Measurements from ENCODE around the gene KIF9. TPM values are rescaled to one million over a fixed set of nuclear protein-coding genes. Genes with fewer than 3 reads are reported as not detected.
A peak's percentile ranks its signal among the peaks of the same experiment; 100 is the strongest.
"Not testable (repeated sequence)": the region's sequence is repeated elsewhere in the genome, so short reads cannot be mapped to it uniquely, and the experiment has no call there.

The KIF9 gene
- total RNA-seq, 1 experiment from 2014 or later: 28.4 TPM

DNA sequence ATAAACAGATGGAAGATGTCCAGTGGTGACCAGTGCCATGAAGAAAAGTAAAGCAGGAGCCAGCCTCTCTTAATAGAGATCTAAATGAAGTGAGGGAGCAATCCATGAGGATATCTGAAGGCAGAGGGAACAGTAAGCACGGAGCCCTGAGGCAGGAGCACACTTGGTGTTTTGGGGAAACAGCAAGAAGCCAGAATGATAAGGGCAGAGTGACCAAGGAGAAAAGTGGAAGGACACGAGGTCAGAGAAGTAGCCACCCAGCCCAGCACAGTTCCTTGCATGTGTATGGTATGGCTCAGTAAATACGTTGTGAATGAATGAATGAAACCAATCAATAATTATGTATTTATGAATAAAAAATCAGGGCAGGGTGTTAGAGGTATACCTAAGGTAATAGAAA is 11.8 kb upstream of the KIF9 start:
- DNase-seq (ENCODE audit: low read depth): no peak

DNA sequence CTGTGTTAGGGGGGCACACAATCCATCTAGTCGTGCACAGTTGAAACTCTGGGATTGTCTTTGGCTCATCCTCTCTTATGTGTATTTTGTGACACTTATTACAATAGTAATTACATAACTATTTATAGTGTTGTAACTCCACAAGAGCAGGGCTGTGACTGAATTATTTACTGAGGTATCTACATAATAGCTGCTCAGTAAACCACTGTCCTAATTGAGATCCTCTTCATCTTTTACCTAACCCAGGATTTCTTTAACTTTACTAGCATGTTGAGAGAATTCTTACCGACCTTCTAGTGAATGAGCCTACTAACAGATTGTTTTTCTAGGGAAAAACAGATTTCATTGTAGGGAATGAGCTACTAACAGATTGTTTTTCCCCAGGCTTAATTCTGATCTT is 11.2 kb upstream of the KIF9 start:
- no peak for DNase-seq (ENCODE audit: low read depth)

DNA sequence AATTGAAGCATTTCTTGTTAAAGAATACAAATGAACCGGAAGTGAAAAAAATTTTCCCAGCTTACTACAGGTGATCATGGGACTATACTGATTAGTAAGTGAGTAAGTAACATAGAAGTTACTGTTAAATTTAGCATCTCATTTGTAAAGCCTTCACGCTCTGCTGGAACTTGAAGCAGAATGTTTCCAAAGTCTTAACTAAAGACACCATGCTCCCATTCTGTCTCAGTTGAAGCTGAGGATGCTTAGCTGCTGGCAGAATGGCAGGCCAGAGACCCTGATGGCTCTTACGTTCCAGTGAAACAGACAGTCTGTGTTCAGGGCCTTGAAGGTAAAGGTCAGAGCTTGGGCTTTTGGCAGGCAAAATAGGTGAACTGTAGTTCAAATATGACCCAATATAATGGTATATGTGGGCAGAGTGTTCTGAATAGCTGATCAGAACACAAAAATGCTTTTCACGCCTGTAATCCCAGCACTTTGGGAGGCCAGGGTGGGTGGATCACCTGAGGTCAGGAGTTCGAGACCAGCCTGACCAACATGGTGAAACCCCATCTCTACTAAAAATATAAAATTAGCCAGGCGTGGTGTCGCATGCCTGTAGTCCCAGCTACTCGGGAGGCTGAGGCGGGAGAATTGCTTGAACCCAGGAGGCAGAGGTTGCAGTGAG is 9.3 kb upstream of the KIF9 start:
- DNase-seq (ENCODE audit: low read depth): not testable (repeated sequence)

DNA sequence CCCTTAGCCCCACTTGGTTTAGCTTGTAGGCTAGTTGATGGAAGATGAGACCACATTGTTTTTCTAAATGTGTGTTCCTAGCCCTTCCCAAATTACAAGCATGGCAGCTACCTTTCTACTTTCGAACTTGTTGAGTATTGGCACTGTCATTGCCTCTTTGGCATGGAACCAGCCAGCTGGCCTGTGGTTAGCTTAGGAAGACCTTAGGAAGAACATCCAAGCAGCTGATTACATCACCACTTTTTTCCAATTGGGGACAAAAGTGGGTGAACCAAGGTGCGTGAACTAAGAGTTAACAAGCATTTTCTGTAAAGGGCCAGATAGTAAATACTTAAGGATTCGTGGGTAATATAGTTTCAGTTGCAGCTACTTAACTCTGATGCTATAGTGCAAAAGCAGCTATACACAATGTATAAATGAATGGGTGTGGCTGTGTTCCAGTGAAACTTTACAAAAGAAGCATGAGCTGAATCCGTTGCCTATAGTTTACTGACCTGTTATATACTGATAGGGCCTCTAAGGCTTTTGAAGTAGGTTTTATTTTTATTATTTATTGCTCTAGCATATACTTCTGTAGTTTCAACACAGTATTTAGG is 8.7 kb upstream of the KIF9 start:
- no peak for DNase-seq (ENCODE audit: low read depth)

DNA sequence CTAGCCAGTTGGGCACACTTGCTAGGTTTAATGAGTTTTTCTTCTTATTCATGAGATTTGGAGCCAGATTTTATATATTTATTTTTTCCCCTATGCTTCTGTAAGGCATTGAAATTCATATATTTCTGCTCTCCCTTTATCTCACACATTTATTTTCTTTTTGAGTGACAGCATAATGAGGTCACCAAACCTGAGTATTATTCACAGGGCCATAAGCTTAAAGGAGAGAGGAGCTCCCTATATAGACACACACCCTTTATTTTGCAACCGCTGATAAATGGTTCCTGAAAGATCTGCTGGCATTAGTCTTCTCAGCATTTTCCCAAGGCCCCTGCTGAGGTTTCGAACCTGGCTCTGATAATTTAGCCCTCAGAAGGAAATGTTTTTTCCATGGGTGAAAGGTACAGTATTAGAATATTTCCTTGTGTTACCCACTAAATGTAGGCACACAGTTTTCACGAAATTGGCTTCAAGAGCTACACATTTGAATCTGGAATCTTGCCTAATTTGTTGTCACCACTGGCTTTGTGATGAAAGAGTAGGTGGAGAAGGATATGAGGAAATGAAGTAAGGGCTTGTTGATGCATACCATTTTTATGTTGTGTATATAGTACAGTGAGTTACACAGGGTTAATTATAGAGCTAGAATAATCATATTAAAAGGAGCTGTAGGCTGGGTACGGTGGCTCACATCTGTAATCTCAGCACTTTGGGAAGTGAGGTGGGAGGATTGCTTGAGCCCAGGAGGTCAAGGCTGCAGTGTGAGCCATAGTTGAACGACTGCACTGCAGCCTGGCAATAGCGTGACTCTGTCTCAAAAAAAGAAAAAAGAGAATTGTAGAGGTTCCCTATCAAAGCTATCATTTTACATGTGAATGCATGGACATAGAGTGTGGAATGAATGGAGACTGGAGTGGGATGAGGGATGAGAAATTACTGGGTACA is 6.6 kb upstream of the KIF9 start:
- no peak for DNase-seq (ENCODE audit: low read depth)

DNA sequence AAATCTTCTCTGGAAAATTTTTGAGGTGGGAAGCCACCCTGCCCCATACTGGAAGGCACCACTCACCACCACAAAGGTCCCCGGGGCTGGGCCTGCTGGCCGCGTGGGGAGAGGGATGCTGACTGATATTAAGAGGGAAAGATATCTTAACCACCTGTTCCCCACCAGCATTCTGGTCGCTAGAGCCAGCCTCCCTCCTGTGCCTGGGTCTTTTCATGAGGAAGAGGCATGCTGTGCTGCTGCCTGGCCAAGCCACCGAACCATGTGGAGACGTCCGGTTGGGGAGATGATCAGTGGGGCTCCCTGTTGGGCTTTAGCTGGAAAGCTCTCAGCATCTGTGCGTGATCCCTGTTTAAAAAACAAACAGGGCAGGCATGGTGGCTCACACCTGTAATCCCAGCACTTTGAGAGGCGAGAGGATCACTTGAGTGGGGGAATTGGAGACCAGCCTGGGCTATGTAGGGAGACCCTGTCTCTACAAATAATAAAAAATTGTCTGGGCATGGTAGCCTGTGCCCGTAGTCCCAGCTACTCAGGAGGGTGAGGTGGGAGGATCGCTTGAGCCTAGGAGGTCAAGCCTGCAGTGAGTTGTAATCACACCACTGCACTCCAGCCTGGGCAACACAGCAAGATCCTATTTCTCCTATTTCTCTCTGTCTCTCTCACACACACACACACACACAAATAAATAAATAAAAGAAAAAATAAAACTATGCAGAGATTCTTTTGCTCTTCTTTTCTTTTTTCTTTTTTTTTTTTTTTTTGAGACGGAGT is 1.2 kb upstream of the KIF9 start:
- DNase-seq (ENCODE audit: low read depth): peak; percentile 15

DNA sequence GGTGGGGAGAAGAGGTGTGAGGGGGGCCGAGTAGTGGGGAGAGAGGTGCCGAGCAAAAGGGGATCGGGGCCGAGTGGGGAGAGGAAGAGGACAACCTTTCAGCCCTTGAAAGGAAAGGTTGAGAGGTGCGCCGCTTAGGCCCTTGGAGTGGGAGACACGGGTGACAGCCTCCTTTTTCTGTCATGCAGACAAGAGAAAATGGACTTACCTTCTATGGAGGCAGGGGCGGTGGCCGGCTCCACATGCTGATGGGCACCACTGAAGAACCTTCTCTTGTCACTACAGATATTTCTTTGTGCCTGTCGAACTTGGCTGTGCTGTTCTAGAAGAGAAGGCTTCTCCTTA is 566 bp upstream of the KIF9 start:
- no peak for DNase-seq (ENCODE audit: low read depth)

DNA sequence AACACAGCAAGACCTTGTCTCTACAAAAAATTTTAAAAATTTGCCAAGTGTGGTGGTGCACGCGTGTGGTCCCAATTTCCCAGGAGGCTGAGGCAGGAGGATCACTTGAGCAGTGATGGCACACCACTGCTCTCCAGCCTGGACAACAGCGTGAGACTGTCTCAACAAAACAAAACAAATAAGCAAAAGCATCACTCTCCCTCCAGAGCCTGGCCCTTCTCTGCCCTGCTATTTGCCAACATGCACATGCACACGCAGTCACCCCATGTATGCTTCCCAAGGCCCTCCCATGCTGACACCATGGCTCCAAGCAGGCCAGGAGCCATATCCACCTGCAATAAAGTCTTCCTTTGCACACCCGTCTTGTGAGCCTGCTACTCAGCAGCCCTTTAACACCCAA is 2.1 kb downstream of the KIF9 start:
- no peak for DNase-seq (ENCODE audit: low read depth)

DNA sequence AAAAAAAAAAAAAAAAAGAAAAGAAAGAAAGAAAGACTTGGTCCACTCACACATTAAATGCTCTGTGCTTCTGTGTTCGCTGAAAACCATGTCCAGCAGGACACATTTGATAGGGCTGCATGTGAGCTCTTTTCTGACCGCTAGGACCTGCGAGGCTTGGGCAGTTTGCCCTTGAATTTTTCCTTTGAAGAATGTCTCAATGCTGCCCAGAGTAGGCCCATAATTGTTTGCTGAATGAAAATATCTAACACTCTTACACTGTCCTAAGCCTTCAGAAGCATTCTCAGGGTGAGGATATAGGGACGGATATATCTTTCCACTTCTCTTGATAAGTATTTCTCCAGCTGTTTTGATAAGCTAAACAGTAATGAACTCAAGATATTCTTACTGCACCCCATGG is 6.0 kb downstream of the KIF9 start:
- no peak for DNase-seq (ENCODE audit: low read depth)

DNA sequence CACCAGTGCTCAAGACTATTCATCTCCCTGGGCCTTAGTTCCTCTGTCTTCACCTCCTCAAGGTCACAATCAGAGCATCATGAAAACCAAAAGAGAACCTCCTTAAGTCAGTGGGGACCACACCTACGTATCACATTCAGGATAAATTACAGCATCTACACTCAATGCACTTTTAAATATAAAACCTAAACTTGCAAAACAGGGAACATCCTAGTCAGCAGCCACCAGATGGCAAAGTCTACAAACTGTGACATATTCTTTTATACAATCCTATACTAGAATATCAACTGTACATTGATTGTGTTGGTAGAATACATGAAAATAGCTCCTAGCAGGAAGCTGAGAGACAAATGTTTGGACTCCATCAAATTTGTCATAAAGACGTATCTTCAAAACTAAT is 7.9 kb downstream of the KIF9 start:
- DNase-seq (ENCODE audit: low read depth): no peak

DNA sequence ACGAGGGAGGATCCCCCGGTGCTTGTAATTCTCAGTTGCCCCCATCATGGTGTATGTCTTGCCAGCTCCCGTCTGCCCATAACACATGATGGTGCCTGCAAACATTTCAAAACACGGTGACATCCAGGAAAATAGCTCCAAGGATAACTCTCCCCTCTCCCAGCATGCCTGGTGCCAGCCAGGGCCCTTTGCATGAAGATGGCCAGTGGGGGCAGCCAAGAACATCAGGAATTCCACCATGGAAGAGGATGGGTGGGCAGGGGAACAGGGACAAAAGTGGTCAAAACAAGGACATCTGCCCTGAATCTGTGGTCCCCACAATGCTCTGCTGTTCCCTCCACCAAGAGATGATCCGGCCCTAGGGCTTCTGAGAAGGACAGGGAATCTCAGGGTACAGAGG is 9.0 kb downstream of the KIF9 start:
- DNase-seq (ENCODE audit: low read depth): no peak

DNA sequence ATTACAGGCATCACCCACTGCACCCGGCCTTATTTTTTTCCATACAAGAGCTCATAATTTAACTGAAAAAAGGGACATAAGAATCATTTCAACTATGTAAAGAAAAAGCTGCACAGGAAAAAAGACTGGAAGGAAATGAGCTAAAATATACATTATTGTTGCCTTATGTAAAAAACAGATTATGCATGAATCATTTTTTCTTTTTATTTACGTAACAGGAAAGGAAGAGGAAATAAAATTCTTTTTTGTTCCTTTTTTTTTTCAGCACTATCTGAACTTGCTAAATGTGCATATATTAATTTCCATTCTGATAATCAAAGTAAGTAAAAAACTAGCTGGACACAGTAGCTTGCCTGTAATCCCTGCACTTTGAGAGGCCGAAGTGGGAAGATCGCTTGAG is 12.1 kb downstream of the KIF9 start:
- no peak for DNase-seq (ENCODE audit: low read depth)

DNA sequence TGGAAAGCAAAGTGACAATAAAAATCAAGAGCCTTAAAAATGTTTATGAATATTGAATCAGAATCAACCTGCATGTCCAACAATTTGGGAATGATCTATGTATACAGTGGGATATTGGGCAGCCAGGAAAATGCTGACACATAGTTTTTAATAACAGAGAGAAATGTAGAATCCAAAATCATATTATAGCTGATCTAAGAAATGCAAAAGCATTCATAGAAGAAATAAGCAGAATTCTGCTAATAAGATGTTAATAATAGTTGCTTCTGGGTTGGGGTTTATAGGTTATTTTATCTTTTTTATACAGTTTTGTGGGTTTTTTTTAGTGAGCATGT is 15.1 kb downstream of the KIF9 start:
- DNase-seq (ENCODE audit: low read depth): no peak

DNA sequence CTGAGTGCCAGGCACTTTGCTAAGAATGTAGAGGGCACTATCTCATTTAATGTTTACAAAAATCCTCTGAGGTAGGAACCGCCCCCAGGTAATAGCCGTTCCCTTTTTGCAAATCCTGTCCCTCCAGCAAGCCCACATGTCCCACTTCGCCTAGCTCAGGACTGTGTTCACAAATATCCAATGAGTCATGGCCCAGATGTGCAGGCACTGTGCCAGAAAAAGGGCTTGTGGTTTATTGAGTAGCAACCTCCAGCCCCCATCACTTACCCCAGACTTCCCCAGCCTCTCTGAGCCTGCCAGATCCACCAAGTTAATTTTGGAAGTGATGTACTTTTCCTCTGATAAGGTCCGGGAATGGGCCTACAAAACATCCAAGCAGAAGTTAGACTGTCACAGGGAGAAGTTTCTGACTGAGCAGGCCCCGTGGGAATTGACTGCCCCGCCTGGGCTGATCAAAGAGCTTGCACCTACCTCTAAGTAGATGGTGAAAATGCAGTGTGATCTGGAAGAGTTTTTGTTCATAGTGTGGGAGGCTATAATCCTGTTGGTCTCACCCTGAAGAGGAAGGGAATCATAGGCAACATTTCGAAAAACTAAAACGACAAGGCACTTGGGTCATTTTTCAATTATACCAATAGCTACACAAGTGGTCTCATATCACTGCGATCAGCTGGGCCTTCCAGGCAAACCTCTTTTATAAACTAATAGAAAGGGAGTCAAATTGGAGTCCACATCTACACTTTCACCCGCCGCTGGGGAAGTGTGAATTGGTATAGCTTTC is 15.7 kb downstream of the KIF9 start:
- DNase-seq (ENCODE audit: low read depth): peak; percentile 88

DNA sequence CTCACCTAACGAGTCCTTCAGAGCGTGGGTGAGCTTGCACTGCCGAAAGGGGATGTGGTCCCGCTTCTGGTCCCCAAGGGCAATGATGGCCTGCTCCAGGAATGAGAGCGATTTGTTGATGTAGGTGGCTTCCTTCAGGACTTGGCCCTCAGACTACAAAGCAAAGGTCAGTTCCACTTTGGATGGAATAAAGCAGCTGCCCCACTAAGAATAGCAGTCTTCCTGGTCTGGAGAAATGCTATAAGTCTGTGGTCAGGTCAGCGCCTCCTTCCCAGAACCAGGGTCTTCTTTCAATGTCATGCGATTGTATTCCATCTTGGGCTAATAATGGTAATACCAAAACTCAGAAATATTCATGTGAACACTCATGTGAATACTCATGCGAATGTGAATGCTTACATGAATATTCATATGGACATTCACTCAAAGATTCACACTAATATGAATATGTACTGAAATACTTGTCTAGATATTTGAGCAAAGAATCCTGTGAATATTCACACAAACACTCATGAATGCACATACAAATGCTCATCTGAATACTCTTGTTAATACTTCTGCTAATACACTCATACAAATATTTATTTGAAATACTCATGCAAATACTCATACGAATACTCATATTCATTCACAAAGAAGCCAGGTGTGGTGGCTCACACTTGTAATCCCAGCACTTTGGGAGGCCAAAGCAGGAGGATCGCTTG is 16.7 kb downstream of the KIF9 start:
- DNase-seq (ENCODE audit: low read depth): no peak

DNA sequence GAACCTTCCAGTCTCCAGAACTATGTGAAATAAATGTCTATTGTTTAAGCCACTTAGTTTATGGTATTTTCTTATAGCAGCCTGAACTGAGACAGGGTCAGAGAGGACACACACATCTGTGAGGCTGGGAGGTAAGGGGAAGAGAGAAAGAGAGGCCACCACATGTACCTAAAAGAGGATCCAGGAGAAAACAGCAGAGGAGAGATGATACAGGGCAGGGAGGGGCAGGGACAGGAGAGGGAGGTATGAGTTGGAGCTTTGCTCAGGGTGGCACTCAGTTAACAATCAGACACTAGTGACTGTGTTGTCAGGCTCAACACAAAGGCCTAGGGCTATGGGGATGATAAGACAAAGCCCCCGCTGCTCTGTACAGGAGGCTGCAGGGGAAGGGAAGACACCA is 17.6 kb downstream of the KIF9 start:
- no peak for DNase-seq (ENCODE audit: low read depth)

DNA sequence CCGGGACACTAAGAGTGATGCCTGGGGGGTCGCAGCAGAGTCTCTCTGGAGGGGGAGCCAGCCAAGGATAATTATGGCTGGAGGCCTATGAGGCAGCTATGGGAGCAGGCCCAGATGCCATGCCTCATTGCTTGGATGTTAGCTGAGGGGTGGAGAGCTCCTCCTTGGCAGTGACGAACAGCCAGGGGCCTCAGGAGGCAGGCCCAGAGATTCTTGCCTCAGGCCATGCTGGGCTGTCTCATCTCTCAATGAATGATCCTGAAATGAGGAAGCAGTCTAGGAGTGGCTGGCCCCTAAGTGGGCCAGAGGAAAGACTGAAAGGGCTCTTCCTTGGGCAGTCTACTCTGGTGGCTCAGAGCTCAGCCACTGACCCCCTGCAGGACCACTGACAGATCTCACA is 21.3 kb downstream of the KIF9 start:
- DNase-seq (ENCODE audit: low read depth): no peak

DNA sequence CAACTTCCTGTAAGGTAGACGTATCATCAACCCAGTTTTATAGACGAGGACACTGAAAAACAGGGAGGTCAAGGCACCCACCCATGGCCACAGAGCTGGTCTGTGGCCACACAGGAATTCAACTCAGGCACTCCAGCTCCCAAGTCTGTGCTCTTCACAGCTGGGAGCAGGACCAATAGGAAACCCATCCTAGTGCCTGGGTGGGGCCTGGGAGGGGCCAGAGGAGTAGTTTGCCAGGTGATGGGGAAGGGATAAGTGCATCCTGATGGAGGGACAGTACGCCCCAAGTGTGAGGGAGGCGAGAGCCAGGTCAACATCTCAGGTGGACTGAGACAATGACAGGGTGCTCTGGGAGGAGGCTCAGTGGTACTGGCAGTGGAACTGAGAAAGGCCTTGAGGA is 22.0 kb downstream of the KIF9 start:
- DNase-seq (ENCODE audit: low read depth): no peak

DNA sequence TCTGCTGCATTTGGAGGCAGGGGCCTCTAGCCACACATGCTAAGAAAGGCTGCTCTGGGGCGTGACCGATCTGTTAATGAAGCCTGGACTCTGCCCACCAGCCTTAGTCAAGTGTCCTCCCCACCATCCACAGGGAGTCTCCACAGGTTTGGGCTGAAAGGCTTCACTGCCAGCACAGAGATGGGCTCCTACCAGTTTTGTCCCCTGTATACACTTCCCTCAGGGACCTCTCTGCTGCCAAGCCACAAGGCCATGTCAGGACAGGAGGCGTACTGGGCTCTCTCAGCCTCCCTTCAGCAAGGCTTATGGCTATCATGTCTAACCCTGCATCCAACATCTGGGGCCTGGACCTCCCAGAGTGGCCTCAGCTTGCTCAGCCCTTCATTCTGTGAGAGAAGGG is 23.5 kb downstream of the KIF9 start:
- DNase-seq (ENCODE audit: low read depth): no peak

DNA sequence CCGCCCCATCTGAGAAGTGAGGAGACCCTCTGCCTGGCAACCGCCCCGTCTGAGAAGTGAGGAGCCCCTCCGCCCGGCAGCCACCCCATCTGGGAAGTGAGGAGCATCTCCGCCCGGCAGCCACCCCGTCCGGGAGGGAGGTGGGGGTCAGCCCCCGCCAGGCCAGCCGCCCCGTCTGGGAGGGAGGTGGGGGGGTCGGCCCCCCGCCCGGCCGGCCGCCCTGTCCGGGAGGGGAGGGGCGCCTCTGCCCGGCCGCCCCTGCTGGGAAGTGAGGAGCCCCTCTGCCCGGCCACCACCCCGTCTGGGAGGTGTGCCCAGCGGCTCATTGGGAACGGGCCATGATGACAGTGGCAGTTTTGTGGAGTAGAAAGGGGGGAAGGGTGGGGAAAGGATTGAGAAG is 26.3 kb downstream of the KIF9 start:
- not testable (repeated sequence) for DNase-seq (ENCODE audit: low read depth)

DNA sequence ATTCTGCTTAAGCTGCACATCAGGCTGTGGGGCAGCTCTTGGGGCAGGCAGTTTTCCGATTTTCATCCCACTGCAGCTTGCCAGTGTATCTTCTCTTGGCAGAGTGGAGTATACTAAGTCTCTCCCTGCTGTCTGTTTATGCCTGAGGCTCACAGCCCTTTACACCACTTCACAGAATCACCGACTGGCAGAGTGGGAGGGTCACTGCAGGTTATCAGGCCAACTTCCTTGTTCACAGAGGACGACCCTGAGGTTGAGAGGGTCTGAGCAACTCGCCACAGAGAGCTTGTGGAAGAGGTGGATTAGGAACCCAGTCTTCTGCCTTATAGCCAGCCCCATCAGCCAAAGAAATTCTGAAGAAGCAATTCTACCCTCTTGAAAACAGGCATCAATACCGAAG is 30.9 kb downstream of the KIF9 start:
- DNase-seq (ENCODE audit: low read depth): no peak
